GM21717 (cell line): ENCODE data around the gene NYNRIN.

Experiments used
- ATAC-seq: cut with Tn5 transposase; IDR thresholded peaks from one replicate; pipeline ENCODE4 v1.9.1; 2021; ENCODE audit warnings: mild to moderate bottlenecking, moderate library complexity; ENCODE audit not compliant: unreplicated experiment

Gene NYNRIN

GRCh38 chr14:24414077-24414476 is 15.3 kb downstream of the NYNRIN start:
- ATAC-seq: no peak

DNA sequence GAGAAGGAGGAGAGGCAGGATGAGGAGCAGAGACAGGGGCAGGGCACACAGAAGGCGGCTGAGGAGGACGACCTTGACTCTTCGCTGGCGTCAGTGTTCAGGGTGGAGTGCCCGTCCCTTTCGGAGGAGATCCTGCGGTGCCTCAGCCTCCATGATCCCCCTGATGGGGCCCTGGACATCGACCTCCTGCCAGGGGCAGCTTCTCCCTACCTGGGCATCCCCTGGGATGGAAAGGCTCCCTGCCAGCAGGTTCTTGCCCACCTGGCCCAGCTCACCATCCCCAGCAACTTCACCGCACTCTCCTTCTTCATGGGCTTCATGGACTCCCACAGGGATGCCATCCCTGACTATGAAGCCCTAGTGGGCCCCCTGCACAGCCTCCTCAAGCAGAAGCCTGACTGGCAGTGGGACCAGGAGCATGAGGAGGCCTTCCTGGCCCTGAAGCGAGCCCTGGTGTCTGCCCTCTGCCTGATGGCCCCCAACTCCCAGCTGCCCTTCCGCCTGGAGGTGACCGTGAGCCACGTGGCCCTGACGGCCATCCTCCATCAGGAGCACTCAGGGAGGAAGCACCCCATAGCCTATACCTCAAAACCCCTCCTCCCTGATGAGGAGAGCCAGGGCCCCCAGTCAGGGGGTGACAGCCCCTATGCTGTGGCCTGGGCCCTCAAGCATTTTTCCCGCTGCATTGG is 16.1 kb downstream of the NYNRIN start:
- ATAC-seq: no peak

DNA sequence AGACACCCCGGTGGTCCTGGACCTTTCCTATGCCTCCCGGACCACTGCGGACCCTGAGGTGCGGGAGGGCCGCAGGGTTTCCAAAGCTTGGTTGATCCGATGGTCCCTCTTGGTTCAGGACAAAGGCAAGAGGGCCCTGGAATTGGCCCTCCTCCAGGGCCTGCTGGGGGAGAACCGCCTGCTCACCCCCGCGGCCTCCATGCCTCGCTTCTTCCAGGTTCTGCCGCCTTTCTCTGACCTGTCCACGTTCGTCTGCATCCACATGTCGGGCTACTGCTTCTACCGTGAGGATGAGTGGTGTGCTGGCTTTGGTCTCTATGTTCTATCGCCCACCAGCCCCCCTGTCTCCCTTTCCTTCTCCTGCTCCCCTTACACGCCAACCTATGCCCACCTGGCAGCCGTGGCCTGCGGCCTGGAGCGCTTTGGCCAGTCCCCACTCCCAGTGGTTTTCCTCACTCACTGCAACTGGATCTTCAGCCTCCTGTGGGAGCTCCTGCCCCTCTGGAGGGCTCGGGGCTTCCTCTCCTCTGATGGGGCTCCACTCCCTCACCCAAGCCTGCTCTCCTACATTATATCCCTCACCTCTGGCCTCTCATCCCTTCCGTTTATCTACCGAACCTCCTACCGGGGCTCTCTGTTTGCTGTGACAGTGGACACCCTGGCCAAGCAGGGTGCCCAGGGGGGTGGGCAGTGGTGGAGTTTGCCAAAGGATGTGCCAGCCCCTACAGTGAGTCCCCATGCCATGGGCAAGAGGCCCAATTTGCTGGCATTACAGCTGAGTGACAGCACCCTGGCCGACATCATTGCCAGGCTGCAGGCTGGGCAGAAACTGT is 16.8 kb downstream of the NYNRIN start:
- ATAC-seq: no peak

DNA sequence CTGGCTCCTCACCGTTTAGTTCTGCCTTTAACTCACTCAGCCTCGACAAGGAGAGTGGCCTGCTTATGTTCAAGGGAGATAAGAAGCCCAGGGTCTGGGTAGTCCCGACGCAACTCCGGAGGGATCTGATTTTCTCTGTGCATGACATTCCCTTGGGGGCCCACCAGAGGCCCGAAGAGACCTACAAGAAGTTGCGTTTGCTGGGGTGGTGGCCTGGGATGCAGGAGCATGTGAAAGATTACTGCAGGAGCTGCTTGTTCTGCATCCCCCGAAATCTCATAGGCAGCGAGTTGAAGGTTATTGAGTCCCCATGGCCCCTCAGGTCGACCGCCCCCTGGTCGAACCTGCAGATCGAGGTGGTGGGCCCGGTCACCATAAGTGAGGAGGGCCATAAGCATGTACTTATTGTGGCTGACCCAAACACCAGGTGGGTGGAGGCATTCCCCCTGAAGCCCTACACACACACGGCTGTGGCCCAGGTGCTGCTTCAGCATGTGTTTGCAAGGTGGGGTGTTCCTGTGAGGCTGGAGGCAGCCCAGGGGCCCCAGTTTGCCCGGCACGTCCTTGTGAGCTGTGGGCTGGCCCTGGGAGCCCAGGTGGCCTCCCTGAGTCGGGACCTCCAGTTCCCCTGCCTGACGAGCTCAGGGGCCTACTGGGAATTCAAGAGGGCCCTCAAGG is 17.6 kb downstream of the NYNRIN start:
- ATAC-seq: no peak

DNA sequence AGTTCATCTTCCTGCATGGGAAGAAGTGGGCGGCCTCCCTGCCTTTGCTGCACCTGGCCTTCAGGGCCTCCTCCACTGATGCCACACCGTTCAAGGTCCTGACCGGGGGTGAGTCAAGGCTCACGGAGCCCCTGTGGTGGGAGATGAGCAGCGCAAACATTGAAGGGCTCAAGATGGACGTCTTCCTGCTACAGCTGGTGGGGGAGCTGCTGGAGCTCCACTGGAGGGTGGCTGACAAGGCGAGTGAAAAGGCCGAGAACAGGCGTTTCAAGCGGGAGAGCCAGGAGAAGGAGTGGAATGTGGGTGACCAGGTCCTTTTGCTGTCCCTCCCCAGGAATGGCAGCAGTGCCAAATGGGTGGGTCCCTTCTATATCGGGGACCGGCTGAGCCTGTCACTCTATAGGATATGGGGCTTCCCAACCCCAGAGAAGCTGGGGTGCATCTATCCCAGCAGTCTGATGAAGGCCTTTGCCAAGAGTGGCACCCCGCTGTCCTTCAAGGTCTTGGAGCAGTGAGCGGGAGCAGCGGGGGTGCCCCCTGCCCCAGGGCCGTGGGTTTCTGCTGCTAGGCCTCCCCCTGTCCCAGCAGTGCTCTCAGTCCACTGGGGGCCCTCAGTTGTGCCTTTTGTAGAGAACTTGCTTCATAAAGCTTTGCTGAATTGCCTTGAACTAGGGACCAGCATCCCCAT is 18.3 kb downstream of the NYNRIN start:
- ATAC-seq: no peak

- ATAC-seq: no peak
Measured at GRCh38 chr14:24417832-24418491, 19.2 kb downstream of the NYNRIN start.

GRCh38 chr14:24418492-24418873 is 19.7 kb downstream of the NYNRIN start:
- no peak for ATAC-seq

- ATAC-seq: no peak
Measured at GRCh38 chr14:24422261-24422660, 23.5 kb downstream of the NYNRIN start.

DNA sequence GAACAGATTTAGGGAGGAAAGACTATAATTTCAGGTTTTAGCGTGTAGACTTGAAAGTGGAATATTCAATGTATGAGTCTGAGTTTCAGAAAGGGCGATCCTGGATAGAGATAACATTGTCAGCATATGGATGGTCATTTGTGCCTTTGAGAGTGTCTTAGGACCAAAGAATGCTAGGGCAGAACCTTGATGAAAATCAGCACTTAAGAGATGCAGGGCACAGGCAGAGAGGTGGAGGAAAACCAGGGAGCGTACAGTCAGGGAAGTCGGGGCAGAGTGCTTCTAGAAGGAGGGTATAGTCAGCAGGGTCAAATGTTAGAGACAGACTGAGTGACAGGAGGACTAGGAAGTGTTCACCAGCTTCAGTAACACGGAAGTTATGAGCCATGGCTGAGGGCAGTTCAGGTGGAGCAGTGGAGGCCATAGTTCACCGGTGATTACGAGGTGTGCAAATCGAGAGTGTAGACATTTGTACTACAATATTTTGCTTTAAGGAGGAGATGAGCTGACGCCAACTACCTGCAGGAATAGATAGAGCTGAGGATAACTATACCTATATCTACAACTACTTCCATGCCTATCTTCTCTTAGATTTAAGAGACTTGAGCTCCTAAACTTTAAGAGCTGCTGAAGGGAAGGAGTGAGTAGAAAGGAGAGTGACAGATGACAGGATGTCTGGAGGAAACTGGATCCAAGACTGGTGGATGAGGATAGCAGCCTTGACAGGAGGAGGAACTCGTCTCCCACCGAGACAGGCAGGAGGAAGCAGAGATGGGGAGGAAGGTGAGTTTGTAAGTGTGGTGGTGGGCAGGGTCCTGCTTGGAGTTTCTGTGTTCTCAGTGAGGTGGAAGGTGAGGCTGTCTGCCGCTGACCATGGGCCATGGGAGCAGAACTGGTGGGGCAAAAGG is 24.1 kb downstream of the NYNRIN start:
- ATAC-seq: no peak

DNA sequence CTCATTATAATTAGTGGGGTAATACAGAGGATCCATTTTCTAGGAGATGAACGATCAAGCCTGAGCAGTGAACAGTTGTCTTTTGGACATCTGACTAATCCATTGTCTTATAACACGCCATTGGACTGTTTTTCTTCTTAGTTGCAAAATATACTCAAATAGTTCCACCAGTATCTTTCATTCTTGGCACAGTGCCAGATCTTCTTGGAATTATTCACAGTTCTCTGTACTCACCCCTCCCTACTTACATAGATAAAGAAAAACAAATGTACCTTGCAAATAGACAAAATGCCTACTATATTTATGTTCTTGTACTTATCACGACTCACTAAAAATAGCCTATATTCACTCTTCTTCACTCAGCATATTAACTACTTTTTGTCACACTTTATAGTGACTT is 26.9 kb downstream of the NYNRIN start:
- ATAC-seq: no peak

DNA sequence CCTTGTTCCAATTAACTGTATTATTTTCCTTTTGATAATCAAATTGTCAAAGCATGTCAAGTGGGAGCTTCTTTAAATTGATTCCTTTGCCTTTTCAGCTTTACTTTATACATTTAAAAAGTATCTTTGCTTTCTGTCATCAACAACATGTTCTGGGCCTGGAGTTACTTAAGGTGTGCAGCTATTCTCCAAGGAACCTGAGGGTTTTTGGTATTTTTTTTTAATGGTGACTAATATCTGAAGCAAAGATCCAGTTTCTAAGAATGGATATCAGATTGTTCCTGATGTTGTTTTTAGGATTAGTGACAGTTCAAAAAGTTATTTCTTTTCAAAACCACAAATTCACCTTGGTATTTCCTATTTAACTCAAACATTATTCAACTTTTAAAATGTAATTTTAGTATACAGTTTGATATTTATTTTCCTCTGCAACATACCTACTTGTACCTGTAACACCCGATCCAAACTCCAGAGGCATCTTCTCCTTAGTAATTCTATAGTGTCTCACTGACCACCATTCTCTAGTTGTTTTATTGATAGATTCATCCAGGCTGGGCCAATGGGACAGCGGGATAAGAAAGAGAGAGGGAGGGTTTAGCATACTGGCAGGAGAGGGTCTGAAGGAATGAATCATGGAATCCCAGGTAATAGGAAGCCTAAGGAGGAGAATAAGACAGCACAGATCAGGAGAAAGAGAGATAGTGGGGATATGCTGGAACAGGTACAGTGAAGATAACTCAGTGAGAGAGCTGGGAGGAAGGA is 27.5 kb downstream of the NYNRIN start:
- no peak for ATAC-seq

- ATAC-seq: no peak
Measured at GRCh38 chr14:24426912-24427536, 28.2 kb downstream of the NYNRIN start.

DNA sequence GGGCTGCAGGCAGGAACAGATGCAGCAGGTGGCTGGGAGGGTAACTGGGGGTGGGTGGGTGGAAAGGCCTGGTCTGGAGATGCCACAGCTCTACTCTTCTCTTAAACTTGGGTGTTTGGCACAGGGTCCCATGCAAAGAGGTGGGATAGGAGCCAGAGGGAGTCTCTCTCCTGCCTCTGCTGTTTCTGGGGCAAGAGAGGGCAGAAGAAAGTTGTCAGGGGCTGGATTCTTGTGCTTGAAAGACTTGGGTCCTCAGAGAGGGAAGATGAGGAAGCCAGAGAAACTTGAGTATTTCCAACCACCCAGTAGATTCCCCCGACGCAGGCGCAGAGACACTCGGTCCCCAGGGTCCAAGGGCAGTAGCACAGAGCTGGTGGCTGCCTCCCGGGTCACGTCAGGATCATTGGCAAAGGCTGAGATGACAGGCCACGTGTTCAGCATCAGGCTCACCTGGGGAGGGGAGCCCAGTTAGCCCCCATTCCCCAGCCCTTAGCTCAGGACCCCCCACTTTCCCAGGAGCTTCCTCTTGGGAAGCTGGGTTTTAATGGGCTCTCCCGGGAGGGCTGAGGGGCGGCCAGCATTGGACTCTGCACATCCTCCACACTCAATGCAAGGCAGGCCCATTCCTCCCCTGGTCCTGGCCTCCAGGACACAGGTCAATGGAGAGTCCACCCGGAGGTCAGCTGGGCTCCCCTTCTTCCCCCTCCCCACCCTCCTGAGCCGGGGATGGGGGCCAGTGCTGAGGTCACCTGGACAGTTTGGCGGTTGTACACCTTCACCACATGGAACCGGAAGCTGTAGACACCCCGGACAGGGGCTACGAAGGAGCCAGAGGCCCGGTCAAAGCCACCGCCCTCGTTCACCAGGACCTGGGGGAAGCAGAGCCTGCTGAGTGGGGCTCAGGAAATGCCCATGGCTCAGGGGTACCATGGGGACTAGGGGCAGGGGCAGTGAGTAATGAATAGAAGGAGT is 29.0 kb downstream of the NYNRIN start:
- ATAC-seq: no peak

GRCh38 chr14:24428628-24429394 is 30.0 kb downstream of the NYNRIN start:
- ATAC-seq: no peak

- ATAC-seq: peak; percentile 77
Measured at GRCh38 chr14:24429395-24430142, 30.8 kb downstream of the NYNRIN start, which contains the start of the genes CBLN3 and KHNYN. Gene CBLN3 (minus strand): TSS chr14:24429668. CDS start chr14:24429054, 614 bp downstream. Gene KHNYN (plus strand): TSS chr14:24429954. CDS start chr14:24430731, 777 bp downstream.
